Panc1 (cell line): ENCODE results near the gene MPRIP. TPM values are rescaled to one million over a fixed set of nuclear protein-coding genes. Genes with fewer than 3 reads are reported as not detected.

Experiments used
- ATAC-seq: fragments of 200-7000 bp; cut with Tn5 transposase; 2 replicates; pipeline ENCODE4 v1.9.1; 2020; ENCODE audit warnings: mild to moderate bottlenecking, moderate library complexity
- BruUV-seq: library from RNA; stranded (reverse); fragments of 400-500 nt; replicated peaks from 2 replicates; lab custom pipeline; 2021; lab: Mats Ljungman, UMichigan
- CTCF ChIA-PET: fragments of 300-600 bp; sonication (Branson Sonifier 250); formaldehyde crosslinking; loops from one replicate; lab custom pipeline; 2022; ENCODE audit warnings: antibody characterized with exemption; lab: Charles Lee
- POLR2A ChIA-PET: fragments of 300-600 bp; sonication (Branson Sonifier 250); formaldehyde crosslinking; loops from one replicate; lab custom pipeline; 2022; ENCODE audit warnings: antibody characterized with exemption; lab: Charles Lee
- DNase-seq: peaks from one replicate; pipeline ENCODE4 v3.0.0-alpha.2; 2010; ENCODE audit warnings: low read depth, low spot score
- H3K27ac ChIP-seq: 2 replicates; pipeline ENCODE4 v1.5.1; 2011; ENCODE audit warnings: mild to moderate bottlenecking, low read length, inconsistent platforms
- H3K27me3 ChIP-seq: fragments of 200-500 bp; sonication (Bioruptor generic); 2 replicates; pipeline ENCODE4 v1.6.0; 2014; ENCODE audit warnings: low read length, inconsistent platforms; ENCODE audit not compliant: control insufficient read depth, insufficient read depth
- H3K36me3 ChIP-seq: fragments of 200-500 bp; sonication (Bioruptor generic); 2 replicates; pipeline ENCODE4 v1.5.1; 2014; ENCODE audit warnings: inconsistent platforms, mild to moderate bottlenecking, low read length, moderate library complexity; ENCODE audit not compliant: control insufficient read depth, insufficient read depth
- H3K4me1 ChIP-seq: 2 replicates; pipeline ENCODE4 v1.5.1; 2011; ENCODE audit warnings: inconsistent platforms, mild to moderate bottlenecking, low read length, moderate library complexity; ENCODE audit not compliant: control insufficient read depth, insufficient read depth
- H3K4me3 ChIP-seq, 2 experiments: 2 replicates each; pipeline ENCODE4 v1.5.1; 2011 to 2012; ENCODE audit warnings: low read depth in 2 of 2, low read length in 2 of 2, mild to moderate bottlenecking in 2 of 2, inconsistent platforms in 1 of 2, moderate library complexity in 1 of 2
- H3K9me3 ChIP-seq: fragments of 200-500 bp; sonication (Bioruptor generic); 2 replicates; pipeline ENCODE4 v1.5.1; 2014; ENCODE audit warnings: low read depth, mild to moderate bottlenecking, inconsistent platforms, low read length, moderate library complexity; ENCODE audit not compliant: control insufficient read depth, insufficient read depth
- POLR2AphosphoS5 ChIP-seq: IDR thresholded peaks from 2 replicates; pipeline ENCODE4 v1.6.1; 2012; ENCODE audit warnings: mild to moderate bottlenecking, low read depth, low read length, moderate library complexity
- SIN3A ChIP-seq: IDR thresholded peaks from 2 replicates; pipeline ENCODE4 v1.6.1; 2012; ENCODE audit warnings: low read depth, mild to moderate bottlenecking, low read length, moderate library complexity, borderline replicate concordance; ENCODE audit not compliant: insufficient read depth
- TCF7L2 ChIP-seq: IDR thresholded peaks from 2 replicates; pipeline ENCODE4 v1.6.1; 2011; ENCODE audit warnings: mild to moderate bottlenecking, low read depth, low read length, inconsistent platforms
- in situ Hi-C: cut with HindIII; loops from 2 replicates; pipeline ENCODE4 v1.10.0; 2016; ENCODE audit warnings: low sequenced_read_pairs, low pct_unique_long_range_greater_than_20kb
- intact Hi-C: fragments of 100-400 bp; cut with micrococcal nuclease; formaldehyde crosslinking; loops from one replicate; pipeline ENCODE4 v1.10.0; 2022; ENCODE audit not compliant: unreplicated experiment
- total RNA-seq: library from RNA; stranded (reverse); gene quantifications from one replicate; pipeline ENCODE4 v1.2.1, GENCODE V29; 2021; ENCODE audit not compliant: unreplicated experiment
- TF ChIP-seq, protein P1 (sequence below), 2 experiments: IDR thresholded peaks; 2 replicates each; pipeline ENCODE4 v1.6.1; 2011 to 2012; ENCODE audit warnings: low read depth in 2 of 2, control low read depth in 1 of 2, low read length in 1 of 2, mild to moderate bottlenecking in 1 of 2, moderate library complexity in 1 of 2; ENCODE audit not compliant: insufficient read depth in 1 of 2
- TF ChIP-seq, protein P2 (sequence below): fragments of 450-650 bp; IDR thresholded peaks from 2 replicates; pipeline ENCODE4 v1.5.1; 2017; ENCODE audit warnings: mild to moderate bottlenecking

The MPRIP gene
- total RNA-seq, 1 experiment from 2014 or later = 155 TPM

DNA sequence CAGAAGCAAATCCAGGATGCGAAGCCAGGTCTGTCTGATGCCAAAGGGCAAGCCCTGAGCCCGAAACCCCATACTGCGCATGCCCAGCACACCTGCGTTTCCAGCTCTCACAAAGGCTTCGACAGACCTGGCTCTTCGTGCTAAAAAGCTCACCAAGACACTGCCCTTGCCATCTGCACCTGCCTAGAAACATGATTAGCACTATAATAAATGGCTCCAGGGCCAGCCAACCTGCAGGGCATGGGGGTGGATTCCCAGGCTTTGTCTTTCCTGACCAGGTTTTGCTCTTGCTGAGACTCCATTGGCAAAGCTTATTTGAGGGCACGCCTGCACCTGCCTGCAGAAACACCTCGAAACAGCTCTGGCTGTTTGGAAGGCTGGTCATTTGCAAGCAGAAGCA is 178.3 kb downstream of the MPRIP start:
- ChIA-PET CTCF (interaction anchor here (0.6 kb wide), 1 partner anchor 47 kb away, joined by 3 read pairs; no protein-coding TSS in a partner anchor), POLR2A (no interaction called here)
- H3K4me3 ChIP-seq = no peak overlapping the region
- no peaks in the 10 kb centered on the region for H3K27me3 ChIP-seq
- ATAC-seq = no peak
- TF ChIP-seq, protein P1, sequence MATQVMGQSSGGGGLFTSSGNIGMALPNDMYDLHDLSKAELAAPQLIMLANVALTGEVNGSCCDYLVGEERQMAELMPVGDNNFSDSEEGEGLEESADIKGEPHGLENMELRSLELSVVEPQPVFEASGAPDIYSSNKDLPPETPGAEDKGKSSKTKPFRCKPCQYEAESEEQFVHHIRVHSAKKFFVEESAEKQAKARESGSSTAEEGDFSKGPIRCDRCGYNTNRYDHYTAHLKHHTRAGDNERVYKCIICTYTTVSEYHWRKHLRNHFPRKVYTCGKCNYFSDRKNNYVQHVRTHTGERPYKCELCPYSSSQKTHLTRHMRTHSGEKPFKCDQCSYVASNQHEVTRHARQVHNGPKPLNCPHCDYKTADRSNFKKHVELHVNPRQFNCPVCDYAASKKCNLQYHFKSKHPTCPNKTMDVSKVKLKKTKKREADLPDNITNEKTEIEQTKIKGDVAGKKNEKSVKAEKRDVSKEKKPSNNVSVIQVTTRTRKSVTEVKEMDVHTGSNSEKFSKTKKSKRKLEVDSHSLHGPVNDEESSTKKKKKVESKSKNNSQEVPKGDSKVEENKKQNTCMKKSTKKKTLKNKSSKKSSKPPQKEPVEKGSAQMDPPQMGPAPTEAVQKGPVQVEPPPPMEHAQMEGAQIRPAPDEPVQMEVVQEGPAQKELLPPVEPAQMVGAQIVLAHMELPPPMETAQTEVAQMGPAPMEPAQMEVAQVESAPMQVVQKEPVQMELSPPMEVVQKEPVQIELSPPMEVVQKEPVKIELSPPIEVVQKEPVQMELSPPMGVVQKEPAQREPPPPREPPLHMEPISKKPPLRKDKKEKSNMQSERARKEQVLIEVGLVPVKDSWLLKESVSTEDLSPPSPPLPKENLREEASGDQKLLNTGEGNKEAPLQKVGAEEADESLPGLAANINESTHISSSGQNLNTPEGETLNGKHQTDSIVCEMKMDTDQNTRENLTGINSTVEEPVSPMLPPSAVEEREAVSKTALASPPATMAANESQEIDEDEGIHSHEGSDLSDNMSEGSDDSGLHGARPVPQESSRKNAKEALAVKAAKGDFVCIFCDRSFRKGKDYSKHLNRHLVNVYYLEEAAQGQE (IDR thresholded peaks at IDR 0.05; ENCODE audit: insufficient read depth in 1 of 2, low read depth in 2 of 2, low read length in 1 of 2) = no peak
- TF ChIP-seq SIN3A = no peak
- no peak for TF ChIP-seq TCF7L2
- TF ChIP-seq, protein P2, sequence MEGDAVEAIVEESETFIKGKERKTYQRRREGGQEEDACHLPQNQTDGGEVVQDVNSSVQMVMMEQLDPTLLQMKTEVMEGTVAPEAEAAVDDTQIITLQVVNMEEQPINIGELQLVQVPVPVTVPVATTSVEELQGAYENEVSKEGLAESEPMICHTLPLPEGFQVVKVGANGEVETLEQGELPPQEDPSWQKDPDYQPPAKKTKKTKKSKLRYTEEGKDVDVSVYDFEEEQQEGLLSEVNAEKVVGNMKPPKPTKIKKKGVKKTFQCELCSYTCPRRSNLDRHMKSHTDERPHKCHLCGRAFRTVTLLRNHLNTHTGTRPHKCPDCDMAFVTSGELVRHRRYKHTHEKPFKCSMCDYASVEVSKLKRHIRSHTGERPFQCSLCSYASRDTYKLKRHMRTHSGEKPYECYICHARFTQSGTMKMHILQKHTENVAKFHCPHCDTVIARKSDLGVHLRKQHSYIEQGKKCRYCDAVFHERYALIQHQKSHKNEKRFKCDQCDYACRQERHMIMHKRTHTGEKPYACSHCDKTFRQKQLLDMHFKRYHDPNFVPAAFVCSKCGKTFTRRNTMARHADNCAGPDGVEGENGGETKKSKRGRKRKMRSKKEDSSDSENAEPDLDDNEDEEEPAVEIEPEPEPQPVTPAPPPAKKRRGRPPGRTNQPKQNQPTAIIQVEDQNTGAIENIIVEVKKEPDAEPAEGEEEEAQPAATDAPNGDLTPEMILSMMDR = no peak
- H3K9me3 ChIP-seq = no peaks in the 10 kb centered on the region
- no peaks in the 10 kb centered on the region for H3K4me1 ChIP-seq
- no peak overlapping the region for H3K27ac ChIP-seq
- DNase-seq = no peak
- intact Hi-C loops = no loop called here
- in situ Hi-C loops = no loop called here
- H3K36me3 ChIP-seq = peaks cover 16% of the 10 kb centered on the region
- BruUV-seq = no TSS peak

DNA sequence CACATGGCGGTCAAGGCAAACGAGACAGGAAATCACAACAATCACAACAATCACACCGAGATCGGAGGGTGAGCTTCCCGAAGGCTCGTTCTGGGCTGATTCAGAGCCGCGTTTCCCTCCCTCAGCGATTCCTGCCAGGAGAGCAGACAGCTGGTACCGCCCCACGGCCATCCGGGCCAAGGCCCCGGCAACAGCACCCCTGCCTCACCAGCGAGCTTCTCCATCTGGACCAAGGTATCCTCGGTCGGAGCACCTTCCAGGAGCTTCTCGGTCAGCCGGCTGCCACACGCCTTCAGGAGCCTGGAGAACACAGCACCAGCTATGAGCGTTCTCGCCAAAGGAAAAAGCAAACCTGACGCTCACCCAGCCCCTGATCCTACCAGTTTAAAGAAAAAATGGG is 179.1 kb downstream of the MPRIP start:
- no TSS peak for BruUV-seq
- H3K27ac ChIP-seq = no peak overlapping the region
- ATAC-seq = no peak
- intact Hi-C loops = no loop called here
- H3K9me3 ChIP-seq = no peaks in the 10 kb centered on the region
- ChIA-PET CTCF (no interaction called here), POLR2A (no interaction called here)
- peaks cover 18% of the 10 kb centered on the region for H3K36me3 ChIP-seq
- in situ Hi-C loops = no loop called here
- H3K4me1 ChIP-seq = no peaks in the 10 kb centered on the region
- no peak for TF ChIP-seq SIN3A
- DNase-seq = no peak
- H3K4me3 ChIP-seq = no peak overlapping the region
- H3K27me3 ChIP-seq = no peaks in the 10 kb centered on the region

DNA sequence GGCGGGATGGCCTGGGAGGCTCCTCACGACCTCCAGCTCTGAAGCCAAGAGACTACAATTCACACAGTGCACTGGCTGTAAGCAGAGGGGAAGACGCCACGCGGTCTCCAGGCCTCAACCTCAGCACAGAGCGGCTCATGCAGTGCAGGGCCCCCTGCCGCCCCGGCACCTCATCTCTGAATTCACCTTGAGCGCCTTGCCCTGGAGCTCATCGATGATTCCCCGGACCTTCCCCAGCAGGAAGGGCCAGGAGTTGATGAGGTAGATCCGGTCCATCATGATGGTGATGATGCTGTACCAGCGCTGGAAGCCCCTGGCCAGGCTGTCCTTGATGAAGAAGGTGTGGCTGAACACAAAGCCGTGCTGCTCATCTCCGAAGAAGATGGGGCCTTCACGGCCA is 181.5 kb downstream of the MPRIP start:
- DNase-seq (no peak), ATAC-seq (no peak)
- H3K27ac ChIP-seq = no peak overlapping the region
- ChIA-PET POLR2A (no interaction called here), CTCF (no interaction called here)
- H3K27me3 ChIP-seq = no peaks in the 10 kb centered on the region
- no TSS peak for BruUV-seq
- no peak overlapping the region for H3K4me3 ChIP-seq
- H3K9me3 ChIP-seq = no peaks in the 10 kb centered on the region
- intact Hi-C loops = no loop called here
- TF ChIP-seq TCF7L2 (no peak), SIN3A (no peak), POLR2AphosphoS5 (no peak)
- TF ChIP-seq, protein P1 (IDR thresholded peaks at IDR 0.05; ENCODE audit: insufficient read depth in 1 of 2, low read depth in 2 of 2, low read length in 1 of 2) = no peak
- TF ChIP-seq, protein P2 = no peak
- H3K4me1 ChIP-seq = no peaks in the 10 kb centered on the region
- peaks cover 12% of the 10 kb centered on the region for H3K36me3 ChIP-seq
- in situ Hi-C loops = no loop called here
